Adrenal gland (tissue), 5 donors: Measurements from ENCODE around the gene ARL4A.

Experiments
- CTCF ChIP-seq, 6 experiments: fragments of 450-650 bp in 4 of 6; fragments of 200-600 bp in 2 of 6; sonication (generic) in 1 of 6; IDR thresholded peaks; 1 replicate in 5 of 6; 2 replicates in 1 of 6; pipeline versions ENCODE4 v1.5.1 to v1.8.0; 2016 to 2021; ENCODE audit warnings: antibody characterized with exemption in 6 of 6, mild to moderate bottlenecking in 2 of 6, moderate library complexity in 1 of 6
- POLR2A ChIP-seq, 2 donors: fragments of 450-650 bp; IDR thresholded peaks; one replicate each; pipeline ENCODE4 v1.6.1; 2017; ENCODE audit warnings: antibody characterized with exemption in 2 of 2, mild to moderate bottlenecking in 2 of 2, moderate library complexity in 1 of 2
- donor health status: DM: no; HTN: no; CAD: no.

- TF ChIP-seq CTCF (IDR thresholded peaks at IDR 0.05) (no peak), POLR2A (IDR thresholded peaks at IDR 0.05) (no peak)
Measured at GRCh38 chr7:12699299-12699698, 11.9 kb downstream of the ARL4A start.
